HFF-Myc (cell line): ENCODE measurements around the gene STXBP5.

Experiments
- DNase-seq: peaks from one replicate; pipeline ENCODE4 v3.0.0-alpha.2; 2011; ENCODE audit warnings: low read depth; ENCODE audit errors: extremely low read depth
- H3K4me3 ChIP-seq: replicated peaks from 2 replicates; pipeline ENCODE4 v1.5.1; 2011; ENCODE audit warnings: low read depth, mild to moderate bottlenecking, control low read depth, low read length
- TF ChIP-seq, protein P1 (sequence below): IDR thresholded peaks from 2 replicates; pipeline ENCODE4 v1.5.1; 2012; ENCODE audit warnings: mild to moderate bottlenecking, low read depth, low read length, control low read depth; ENCODE audit errors: missing control alignments

Gene STXBP5

GRCh38 chr6:147321260-147321659 is 117.0 kb downstream of the STXBP5 start:
- no peak overlapping the region for H3K4me3 ChIP-seq
- TF ChIP-seq, protein P1, sequence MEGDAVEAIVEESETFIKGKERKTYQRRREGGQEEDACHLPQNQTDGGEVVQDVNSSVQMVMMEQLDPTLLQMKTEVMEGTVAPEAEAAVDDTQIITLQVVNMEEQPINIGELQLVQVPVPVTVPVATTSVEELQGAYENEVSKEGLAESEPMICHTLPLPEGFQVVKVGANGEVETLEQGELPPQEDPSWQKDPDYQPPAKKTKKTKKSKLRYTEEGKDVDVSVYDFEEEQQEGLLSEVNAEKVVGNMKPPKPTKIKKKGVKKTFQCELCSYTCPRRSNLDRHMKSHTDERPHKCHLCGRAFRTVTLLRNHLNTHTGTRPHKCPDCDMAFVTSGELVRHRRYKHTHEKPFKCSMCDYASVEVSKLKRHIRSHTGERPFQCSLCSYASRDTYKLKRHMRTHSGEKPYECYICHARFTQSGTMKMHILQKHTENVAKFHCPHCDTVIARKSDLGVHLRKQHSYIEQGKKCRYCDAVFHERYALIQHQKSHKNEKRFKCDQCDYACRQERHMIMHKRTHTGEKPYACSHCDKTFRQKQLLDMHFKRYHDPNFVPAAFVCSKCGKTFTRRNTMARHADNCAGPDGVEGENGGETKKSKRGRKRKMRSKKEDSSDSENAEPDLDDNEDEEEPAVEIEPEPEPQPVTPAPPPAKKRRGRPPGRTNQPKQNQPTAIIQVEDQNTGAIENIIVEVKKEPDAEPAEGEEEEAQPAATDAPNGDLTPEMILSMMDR = no peak
- no peak for DNase-seq

DNA sequence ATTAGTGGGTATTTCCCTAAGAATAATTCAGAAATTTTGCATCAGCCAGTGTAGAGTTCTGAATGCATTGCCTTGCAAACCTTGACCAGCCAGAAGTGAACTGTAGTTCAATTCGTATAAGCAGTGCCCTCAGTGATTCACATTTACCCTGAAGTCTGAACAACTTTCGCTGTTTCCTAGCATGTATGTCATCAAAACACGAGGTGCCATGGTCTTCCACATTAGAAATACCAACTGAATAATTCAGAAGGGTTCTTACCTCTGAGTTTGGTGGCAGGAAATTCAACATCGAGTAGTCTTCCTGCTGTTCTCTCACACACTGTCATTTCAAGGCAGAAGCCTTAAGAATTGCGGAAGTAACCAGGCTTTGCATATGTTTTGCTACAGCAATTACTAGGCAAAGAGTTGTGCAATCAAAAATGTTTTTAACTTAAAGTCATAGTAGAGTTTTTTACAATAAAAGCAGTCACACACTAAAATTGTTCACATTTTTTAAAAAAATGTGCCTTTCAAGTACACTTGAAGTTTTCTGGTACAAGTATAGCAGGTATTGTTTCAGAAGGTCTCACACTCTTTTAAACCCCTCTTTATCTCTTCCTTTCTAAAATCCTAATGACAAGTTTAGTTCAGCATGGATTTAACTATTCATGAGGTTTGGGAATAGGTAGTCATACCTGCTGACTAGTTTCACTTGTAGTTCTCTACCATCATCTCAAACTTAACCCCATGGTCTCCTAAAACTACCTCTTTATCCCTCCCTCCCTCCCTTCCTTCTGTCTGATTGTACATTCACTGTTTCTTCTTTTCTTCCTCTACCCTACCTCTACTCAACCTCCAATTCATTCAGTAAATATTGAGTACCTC is 118.3 kb downstream of the STXBP5 start:
- no peak overlapping the region for H3K4me3 ChIP-seq
- no peak for DNase-seq
- TF ChIP-seq, protein P1 = no peak

GRCh38 chr6:147325557-147325956 is 121.3 kb downstream of the STXBP5 start:
- no peak for DNase-seq
- H3K4me3 ChIP-seq = no peak overlapping the region
- TF ChIP-seq, protein P1 = no peak

GRCh38 chr6:147331401-147331800 is 127.2 kb downstream of the STXBP5 start:
- H3K4me3 ChIP-seq = no peak overlapping the region
- TF ChIP-seq, protein P1 = no peak
- DNase-seq = no peak

DNA sequence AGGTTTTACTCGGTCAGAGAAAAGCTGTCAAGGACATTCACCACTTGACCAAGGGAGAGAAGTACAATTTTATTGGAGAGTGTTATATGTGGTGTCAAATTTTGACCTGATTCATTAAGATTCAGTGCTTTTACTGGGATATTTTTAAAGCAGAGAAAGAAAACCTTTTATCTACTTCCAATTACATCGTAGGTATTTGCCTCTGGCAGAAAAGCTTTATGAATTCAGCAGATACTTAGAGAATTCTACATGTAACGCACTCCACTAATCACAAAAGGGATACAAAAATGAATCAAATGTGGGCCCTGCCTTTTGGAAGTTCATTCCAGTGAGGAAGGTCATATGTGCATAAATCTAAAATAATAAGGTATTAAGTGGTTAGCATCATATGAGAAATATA is 133.7 kb downstream of the STXBP5 start:
- H3K4me3 ChIP-seq = no peak overlapping the region
- TF ChIP-seq, protein P1 = no peak
- no peak for DNase-seq

DNA sequence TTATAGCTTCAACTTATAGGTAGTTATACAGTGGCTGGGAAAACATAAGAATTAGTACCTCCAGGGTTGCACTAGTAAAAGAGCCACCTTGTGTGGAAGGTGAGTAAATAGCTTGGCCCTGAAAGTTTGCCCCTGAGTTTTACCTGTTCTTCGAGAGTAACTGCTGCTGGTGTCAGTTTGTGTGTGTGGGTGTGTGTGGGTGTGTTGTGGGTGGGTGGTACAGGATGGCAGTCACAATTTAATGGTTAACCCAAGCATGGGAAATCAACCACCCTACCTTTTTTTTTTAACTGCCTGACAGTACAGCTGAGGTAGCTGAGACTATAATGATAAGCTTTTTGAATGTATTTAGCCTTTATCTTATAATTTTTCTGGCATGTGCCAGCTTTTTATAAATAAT is 137.3 kb downstream of the STXBP5 start:
- no peak for DNase-seq
- no peak overlapping the region for H3K4me3 ChIP-seq
- TF ChIP-seq, protein P1 = no peak

GRCh38 chr6:147345902-147346301 is 141.7 kb downstream of the STXBP5 start:
- DNase-seq = no peak
- TF ChIP-seq, protein P1 = no peak
- no peak overlapping the region for H3K4me3 ChIP-seq
